ENCODE data around the gene CD79A.

CD79A gene

GRCh38 chr19:41918653-41919244 lies 41.7 kb downstream of the CD79A start:
- no peak for DNase-seq (ENCODE audit: low read depth, low spot score)

- DNase-seq (ENCODE audit: low read depth, low spot score): no peak
Measured at GRCh38 chr19:41919948-41920712, 43.1 kb downstream of the CD79A start.

GRCh38 chr19:41920882-41921576 lies 44.0 kb downstream of the CD79A start:
- DNase-seq (ENCODE audit: low read depth, low spot score): no peak

- no peak for DNase-seq (ENCODE audit: low read depth, low spot score)
Measured at GRCh38 chr19:41921577-41922576, 44.8 kb downstream of the CD79A start.

- no peak for DNase-seq (ENCODE audit: low read depth, low spot score)
Measured at GRCh38 chr19:41922585-41922984, 45.5 kb downstream of the CD79A start.

- DNase-seq (ENCODE audit: low read depth, low spot score): no peak
Measured at GRCh38 chr19:41923045-41923788, 46.1 kb downstream of the CD79A start.

GRCh38 chr19:41924151-41925145 lies 47.4 kb downstream of the CD79A start:
- no peak for DNase-seq (ENCODE audit: low read depth, low spot score)

GRCh38 chr19:41925208-41926003 lies 48.3 kb downstream of the CD79A start:
- DNase-seq (ENCODE audit: low read depth, low spot score): no peak

GRCh38 chr19:41926028-41926762 lies 49.1 kb downstream of the CD79A start:
- DNase-seq (ENCODE audit: low read depth, low spot score): no peak

- DNase-seq (ENCODE audit: low read depth, low spot score): no peak
Measured at GRCh38 chr19:41926763-41927496, 49.9 kb downstream of the CD79A start.

GRCh38 chr19:41927497-41928192 lies 50.6 kb downstream of the CD79A start:
- DNase-seq (ENCODE audit: low read depth, low spot score): no peak

GRCh38 chr19:41928221-41928683 lies 51.2 kb downstream of the CD79A start, which contains the start of gene ERFL:
Gene ERFL, minus strand, starts transcription at chr19:41928449. Its CDS starts 15,530 bp downstream, at chr19:41912919.
- DNase-seq (ENCODE audit: low read depth, low spot score): no peak

GRCh38 chr19:41928754-41929535 lies 51.9 kb downstream of the CD79A start:
- DNase-seq (ENCODE audit: low read depth, low spot score): no peak

- DNase-seq (ENCODE audit: low read depth, low spot score): no peak
Measured at GRCh38 chr19:41929536-41930071, 52.5 kb downstream of the CD79A start.

GRCh38 chr19:41930322-41930722 lies 53.2 kb downstream of the CD79A start:
- no peak for DNase-seq (ENCODE audit: low read depth, low spot score)

All from activated naive CD8-positive, alpha-beta T cell treated with anti-CD3 and anti-CD28 coated beads, Interleukin-2, amount 50 U/mL, for 16 hours (primary cell).